HK-2 (cell line): Measurements from ENCODE around the gene NDUFB8.
A peak's percentile ranks its signal among the peaks of the same experiment; 100 is the strongest.

Source experiments
- DNase-seq: peaks from one replicate; pipeline ENCODE4 v3.0.0-alpha.2; 2018; ENCODE audit not compliant: unreplicated experiment

Gene NDUFB8

DNA sequence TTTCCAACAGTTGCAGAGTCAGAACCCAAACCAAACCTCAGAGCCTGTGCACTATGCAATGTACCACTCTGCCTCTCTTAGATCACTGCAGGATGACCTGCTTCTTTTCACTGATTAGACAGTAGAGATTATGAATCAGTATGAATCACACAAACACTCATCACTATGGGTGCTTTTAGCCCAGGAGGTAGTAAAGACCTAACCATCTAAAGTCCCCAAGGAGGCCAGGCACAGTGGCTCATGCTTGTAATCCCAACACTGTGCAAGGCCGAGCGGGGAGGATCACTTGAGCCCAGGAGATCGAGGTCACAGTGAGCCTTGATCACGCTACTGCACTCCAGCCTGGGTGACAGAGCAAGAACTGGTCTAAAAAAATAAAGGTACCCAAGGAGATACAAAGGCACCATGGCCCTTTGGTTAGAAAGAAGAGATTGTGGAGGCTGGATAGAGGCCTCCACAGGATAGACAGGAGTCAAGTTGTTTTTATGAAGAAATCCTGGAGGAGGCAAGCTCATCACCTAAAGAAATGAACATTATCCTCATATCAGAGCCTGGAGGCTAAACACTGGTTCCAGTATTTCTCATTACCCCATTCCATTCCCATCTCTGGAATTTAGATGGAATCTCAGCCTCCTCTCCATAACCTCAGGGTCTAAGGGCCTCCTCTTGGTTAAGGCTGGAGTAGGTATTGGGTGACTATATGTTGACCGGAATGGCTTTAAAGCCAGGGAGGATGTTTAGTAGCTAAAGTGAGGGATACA lies 22.9 kb downstream of the NDUFB8 start:
- peak; percentile 27 for DNase-seq

DNA sequence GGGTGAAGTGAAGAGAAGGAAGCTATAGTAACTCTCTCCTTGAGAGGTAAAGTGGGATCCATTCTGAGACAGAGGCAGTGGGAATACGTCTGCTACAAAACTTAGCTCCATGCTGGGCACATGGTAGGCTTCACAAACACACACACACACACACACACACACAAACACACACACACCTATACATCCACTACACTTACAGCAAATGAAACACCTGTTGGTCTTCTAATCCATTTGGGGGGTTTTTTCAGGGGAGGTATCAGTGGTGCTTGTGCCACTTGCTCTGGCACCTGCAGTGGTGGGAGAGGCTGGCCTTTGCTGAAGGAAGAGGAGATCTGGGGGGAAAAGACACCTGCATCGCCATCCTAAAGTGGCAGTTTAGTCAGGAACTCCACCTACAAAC lies 24.5 kb downstream of the NDUFB8 start:
- no peak for DNase-seq

DNA sequence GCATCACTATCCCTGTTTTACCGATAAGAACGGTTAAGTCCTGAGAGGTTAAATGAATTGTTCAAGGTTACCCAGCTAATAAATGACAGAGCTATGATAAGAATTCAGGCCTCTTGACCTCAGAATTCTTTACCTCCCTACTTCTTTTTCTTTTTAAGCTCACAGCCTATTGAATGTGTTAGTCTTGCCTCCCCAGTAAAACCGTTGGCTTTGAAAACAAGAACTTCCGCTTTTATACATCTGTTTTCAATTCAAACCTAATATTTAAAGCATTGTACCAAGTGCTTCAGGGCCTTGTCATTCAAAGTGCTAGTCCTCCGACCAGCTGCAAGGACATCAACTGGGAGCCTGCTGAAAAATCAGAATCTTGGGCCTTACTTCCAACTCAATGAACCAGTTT lies 25.6 kb downstream of the NDUFB8 start:
- no peak for DNase-seq

DNA sequence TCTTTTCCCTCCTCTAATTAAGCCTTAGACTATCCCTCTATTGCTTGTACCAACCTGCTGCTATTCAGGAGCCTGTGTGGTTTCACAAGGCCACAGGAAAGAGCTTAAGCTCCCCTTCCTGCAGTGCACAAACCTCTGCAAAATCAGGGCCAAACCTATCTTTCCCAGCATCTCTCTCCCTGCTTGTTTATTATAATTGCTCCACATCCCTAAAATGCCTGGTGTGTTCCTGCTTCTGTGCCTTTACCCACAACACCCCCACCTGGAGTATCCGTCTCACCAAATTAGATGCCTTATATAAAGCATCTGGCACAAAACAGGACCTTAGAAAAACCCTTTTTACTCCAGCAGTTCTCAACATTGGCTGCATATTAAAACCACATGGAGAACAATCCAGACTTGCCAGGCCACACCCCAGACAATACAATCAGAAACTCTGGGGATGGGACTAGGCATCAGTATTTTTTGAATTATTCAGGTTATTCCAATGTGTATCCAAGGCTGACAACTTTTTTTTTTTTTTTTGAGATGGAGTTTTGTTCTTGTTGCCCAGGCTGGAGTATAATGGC lies 26.7 kb downstream of the NDUFB8 start:
- no peak for DNase-seq

DNA sequence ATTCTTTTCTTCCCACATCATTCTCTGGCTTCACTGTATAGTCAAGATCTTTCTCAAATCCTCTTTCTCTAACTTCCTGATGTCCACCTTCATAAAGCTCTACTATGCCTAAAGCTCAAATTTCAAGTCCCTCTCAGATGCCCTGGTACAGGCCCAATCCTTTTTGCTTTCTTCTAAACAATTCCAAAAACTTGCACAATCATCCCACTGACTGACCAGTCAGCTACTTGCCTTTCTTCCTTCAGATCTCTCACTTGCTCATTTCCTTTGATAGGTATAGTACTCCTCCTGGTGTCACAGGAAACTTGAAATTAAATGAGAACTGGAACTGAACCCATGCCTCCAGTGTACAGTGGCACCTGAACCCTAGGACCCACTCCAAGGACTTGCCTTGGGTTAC lies 28.2 kb downstream of the NDUFB8 start:
- no peak for DNase-seq

DNA sequence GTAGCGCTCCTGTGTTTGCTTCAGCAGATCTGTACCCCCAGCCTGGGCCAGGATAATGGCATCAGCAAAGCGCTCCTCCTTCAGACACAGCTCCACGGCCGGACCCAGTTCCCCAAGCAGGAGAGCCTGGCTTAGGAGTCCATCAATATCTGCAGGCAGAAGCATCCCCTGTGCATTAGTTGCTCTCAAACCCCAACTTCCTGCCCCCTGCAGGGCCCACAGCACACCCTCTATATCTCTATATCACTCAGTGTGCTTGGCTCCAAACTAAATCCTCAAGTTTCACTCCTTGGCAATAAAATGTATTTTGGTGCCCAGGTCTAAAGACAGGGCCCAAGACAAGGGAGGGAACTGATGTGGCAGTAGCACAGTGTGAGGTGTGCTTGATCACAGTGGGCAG lies 31.6 kb downstream of the NDUFB8 start:
- no peak for DNase-seq

DNA sequence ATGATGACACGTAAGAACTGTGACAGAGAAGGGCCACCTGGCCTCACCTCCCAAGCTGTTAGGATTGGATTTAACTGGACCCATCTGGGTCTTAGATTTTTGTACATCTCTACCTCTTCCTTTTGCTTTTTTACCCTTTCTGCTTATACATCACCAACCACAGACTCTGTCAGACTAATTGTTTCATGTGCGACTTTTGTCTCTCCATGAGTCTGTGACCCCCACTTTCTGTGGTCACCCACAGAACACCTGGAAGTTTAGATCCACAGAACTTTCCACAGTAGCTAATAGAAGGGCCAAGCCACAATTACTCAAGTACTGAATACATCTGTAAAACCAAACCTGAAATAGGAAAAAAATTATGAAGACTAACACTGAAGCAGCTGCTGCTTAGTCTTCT lies 33.1 kb downstream of the NDUFB8 start:
- no peak for DNase-seq

DNA sequence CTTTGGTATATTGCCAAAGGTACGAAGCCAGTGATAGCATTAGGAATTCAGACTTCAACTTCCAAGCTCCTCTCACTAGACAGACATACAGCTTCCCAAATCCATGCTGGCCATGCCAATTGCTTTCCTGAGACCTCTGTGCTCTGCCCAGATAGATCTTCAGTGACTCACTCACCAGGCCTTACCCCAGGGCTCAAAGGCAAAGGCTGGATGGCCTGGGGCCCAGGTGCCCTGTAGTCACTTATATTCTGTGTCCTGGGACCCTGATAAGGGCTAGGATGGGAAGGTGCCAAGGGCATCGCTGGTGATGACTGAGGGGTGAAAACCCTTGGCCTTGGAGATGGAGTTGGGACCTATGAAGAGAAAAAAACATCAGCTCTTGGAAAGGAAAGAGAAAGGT lies 39.1 kb downstream of the NDUFB8 start:
- no peak for DNase-seq

DNA sequence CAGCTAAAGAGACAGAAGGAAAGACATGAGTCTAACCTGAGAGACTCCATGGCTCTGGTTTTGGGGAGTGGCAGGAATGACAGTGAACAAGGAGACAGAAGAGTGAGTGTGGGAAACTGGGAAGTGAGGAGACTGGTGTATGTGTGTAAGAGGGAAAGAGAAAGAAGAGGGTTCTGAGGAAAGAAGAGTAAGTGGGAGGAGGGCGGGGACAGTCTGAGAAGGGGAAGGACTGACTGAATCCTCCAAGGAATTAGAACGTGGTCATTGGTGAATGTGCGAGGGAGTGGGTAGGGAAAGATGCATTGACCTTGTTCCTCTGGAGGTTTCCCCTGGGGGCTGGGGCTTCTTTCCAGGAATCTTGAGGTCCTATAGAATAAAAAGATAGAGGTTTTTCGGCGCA lies 40.3 kb downstream of the NDUFB8 start:
- no peak for DNase-seq

DNA sequence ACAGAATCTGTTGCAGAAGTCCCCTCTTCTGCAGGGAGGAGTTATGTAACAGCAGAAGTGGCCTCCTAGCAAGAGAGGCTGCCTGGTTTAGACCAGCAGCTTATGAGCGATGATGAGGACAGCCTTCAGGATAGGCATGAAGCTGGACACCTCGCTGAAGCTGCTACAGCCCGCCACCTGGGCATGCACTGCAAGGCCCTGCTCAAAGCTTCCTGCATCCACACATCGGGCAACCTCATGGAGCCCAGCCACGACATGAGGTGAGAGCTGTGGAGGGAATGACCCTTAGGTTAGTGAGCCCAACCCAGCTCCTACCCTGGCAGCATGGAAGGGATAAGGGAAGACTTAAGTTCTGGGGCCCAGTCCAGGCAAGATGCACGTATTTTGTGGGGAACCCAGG lies 42.1 kb downstream of the NDUFB8 start:
- DNase-seq, result no peak

DNA sequence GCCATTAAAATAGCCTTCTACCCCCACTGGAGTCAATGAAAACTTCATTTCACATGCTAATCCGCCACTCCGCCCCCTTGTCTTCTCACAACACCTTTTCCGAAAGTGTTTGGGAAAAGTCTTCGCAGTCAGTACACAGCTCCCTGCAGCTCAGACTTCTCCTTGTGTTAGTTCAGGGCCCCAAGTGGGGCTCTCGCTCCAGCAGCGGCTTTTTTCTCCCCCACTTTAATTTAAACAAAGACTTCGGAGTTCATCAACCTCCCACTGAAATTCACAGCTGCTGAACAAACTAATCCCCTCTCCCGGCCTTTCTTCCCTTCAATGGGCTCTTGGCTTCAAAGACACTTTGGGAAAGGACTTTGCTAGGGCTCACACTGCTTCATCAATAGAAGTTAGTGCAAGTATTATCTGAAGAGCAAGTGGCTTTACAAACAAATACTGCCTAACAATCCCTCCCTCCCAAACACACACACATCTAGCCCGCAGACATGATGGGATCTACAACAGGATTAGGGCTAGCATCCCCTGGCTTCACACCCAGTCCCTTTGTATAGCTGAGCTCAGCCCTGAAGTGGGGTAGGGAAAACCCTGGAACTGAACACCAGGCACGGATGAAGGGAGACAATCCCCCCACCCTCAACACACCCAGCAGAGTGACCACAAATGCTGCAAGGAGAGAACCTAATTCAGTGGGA lies 43.7 kb downstream of the NDUFB8 start:
- DNase-seq, result no peak

DNA sequence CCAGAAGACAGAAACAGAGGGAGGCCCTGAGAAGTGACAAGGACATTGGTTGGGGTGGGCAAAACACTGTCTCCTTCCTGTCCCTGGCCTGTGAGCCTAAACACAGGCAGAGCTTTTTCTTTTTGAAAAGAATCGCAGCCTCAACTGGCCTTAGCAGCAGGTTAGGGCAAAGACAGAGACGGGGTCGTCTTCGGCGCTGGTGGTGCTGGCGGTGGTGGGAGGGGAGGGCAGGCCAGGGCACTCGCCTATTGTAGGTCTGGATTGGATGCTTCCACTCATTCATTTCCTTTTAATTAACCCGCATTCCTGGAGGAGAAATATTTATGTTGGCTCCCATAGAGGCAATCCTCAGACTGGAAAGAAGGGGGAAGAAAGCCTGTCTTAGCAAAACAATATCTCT lies 44.3 kb downstream of the NDUFB8 start:
- DNase-seq, result no peak

DNA sequence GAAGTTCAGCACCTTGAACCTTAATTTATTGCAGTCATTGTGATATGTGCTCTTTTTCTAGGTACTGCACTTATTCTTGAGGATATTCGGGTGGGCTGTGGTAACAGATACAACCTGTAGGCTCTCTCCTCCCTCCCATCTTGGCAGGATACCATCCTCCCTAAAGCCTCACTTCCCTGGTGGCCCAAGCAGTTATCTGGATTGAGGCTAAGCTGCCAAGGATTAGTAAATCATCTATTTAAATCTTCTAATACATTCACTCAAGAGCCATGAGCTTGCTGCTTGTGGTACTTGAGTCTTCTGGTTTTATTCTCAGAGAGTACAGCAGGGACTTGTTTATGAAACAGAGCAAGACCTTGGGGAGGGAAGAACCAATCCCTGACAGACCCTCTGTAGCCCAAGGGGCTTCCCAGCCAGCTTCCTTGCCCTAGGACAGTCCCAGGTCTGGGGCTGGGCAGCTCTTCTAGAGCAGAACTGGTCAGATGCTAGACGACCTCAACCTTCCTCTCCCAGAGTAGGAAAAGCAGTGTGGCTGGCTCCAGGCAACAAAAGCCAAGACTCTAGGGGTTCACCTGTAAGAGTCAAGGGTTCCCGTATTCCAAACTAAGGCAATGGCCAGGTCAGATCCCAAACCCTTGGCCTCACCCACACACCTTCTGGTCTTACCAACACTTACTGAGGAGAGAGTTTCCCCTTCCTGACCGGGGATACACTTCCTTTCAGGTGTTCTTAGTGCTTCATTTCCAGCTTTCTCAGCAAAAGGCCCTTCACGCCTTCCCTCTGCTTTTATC lies 45.6 kb downstream of the NDUFB8 start:
- no peak for DNase-seq

DNA sequence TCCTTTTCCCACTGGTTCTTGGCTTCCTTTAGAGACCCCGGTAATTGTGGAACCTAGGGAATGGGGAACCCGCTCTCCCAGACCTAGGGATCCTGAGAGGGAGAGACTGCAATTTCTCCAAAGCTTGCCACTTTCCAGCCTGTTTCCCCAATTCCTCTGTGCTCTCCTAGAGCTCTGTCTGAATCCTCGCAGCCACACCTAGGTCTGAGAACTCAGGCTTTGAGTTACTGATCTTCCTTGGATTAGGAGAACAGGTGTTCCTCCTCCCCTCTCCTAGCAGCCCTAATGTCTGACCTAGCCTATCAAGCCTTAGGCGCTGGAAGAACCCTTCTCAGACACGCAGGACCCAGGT lies 46.9 kb downstream of the NDUFB8 start:
- DNase-seq, result no peak

DNA sequence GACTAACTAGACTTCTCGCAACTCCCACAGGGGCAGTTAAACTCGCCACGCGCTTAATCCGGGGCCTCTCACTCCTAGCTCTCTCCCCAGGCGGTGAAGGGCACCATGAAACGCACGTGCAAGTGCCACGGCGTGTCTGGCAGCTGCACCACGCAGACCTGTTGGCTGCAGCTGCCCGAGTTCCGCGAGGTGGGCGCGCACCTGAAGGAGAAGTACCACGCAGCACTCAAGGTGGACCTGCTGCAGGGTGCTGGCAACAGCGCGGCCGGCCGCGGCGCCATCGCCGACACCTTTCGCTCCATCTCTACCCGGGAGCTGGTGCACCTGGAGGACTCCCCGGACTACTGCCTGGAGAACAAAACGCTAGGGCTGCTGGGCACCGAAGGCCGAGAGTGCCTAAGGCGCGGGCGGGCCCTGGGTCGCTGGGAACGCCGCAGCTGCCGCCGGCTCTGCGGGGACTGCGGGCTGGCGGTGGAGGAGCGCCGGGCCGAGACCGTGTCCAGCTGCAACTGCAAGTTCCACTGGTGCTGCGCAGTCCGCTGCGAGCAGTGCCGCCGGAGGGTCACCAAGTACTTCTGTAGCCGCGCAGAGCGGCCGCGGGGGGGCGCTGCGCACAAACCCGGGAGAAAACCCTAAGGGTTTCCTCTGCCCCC lies 47.4 kb downstream of the NDUFB8 start:
- DNase-seq, result peak; percentile 78

DNA sequence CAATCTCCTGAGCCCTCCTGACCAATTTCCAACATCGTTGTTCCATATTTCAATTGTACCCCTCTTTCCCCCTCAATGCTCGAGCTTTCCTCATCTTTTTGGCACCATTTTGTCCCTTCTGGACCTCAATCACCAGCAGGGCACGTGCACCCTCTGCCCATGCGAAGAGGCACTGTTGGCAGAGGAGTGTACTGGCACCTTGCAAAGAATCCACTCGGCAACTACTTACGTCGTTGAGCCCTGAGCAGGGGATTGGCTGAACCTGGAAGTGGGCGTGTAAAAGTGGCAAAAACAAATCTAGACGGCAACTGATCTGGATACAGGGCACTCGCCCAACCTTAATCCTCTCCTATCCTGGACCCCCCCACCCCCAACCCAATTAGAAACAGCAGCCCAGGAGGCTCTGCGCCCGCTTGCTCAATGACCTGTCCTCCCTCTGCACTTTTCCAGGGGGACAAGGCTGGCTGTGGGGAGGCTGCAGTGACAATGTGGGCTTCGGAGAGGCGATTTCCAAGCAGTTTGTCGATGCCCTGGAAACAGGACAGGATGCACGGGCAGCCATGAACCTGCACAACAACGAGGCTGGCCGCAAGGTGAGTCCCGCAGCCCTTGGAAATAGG lies 48.1 kb downstream of the NDUFB8 start:
- DNase-seq, result peak; percentile 94

DNA sequence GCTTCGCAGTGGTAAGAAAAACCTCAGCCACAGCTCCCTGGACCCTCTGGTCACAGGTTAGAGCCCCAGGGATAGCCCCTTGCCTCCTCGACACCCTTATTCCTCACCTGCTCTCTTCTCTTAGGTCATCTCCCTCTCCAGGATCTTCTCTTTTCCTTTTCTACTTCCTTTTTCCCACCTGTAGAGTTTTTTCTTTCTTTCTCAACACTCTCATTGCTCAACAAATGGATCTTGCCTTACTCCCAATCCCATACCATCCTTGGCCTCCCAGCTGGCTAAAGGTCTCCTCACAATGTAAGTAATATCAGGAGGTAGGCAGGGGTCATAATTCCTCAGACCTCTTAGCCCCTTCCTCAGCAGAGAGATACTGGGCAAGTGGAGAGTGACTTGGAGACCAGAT lies 49.7 kb downstream of the NDUFB8 start:
- DNase-seq, result no peak

DNA sequence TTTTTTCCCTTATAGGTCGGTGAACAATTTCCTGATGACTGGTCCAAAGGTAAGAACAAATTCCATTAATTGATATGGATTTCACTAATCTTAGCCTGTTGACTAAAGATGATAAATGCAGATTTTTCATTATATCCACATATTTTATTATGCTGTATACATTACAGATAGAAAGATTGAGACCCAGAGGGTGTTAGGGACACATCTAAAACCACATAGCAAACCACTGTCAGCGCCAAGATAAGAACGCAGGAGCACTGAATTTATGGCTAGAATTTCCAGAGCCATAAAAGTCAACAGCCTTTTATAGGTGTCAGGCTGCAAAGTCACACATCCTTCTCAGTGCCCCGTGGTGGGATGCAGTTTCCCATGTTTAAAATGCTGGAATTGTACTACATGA lies 50.6 kb downstream of the NDUFB8 start:
- DNase-seq, result no peak

DNA sequence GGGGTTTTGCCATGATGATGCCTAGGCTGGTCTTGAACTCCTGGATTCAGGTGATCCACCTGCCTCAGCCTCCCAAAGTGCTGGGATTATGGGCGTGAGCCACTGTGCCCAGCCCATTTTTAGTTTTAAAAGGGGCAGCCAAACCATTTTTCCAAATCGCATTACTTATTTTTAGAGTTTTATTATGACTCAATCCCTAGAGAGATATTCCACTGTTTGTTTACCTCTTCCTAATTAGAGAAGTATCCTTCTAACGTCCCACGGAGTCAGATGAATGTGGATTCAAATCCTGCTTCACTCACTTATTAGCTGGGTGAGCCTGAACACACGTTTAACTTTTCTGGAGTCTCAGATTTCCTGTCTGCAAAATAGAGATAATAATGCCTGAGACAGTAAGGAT lies 51.7 kb downstream of the NDUFB8 start:
- no peak for DNase-seq
